Parathyroid adenoma (tissue), 2 donors: ENCODE results near the gene DOCK6.
A peak's percentile ranks its signal among the peaks of the same experiment; 100 is the strongest.

Source experiments
- H2AFZ ChIP-seq: fragments of 300-600 bp; sonication (generic); one replicate; pipeline ENCODE4 v1.7.0; 2017; ENCODE audit warnings: antibody characterized with exemption, mild to moderate bottlenecking
- H3K27ac ChIP-seq: fragments of 300-600 bp; sonication (generic); one replicate; pipeline ENCODE4 v1.7.0; 2017
- H3K27me3 ChIP-seq: fragments of 300-600 bp; sonication (generic); one replicate; pipeline ENCODE4 v1.7.0; 2017; ENCODE audit warnings: low read length; ENCODE audit not compliant: control insufficient read depth, insufficient read depth
- H3K36me3 ChIP-seq: fragments of 300-600 bp; sonication (generic); one replicate; pipeline ENCODE4 v1.7.0; 2017; ENCODE audit warnings: low read length; ENCODE audit not compliant: control insufficient read depth, insufficient read depth
- H3K4me1 ChIP-seq: fragments of 300-600 bp; sonication (generic); one replicate; pipeline ENCODE4 v1.7.0; 2017; ENCODE audit warnings: control low read depth
- H3K4me2 ChIP-seq: fragments of 300-600 bp; sonication (generic); one replicate; pipeline ENCODE4 v1.7.0; 2017; ENCODE audit warnings: low read length
- H3K4me3 ChIP-seq: fragments of 300-600 bp; sonication (generic); one replicate; pipeline ENCODE4 v1.7.0; 2017; ENCODE audit warnings: low read depth, low read length
- H3K79me2 ChIP-seq: fragments of 300-600 bp; sonication (generic); one replicate; pipeline ENCODE4 v1.7.0; 2017; ENCODE audit warnings: control low read depth
- H3K9ac ChIP-seq: fragments of 300-600 bp; sonication (generic); one replicate; pipeline ENCODE4 v1.7.0; 2017; ENCODE audit warnings: mild to moderate bottlenecking
- H3K9me3 ChIP-seq: fragments of 300-600 bp; sonication (generic); one replicate; pipeline ENCODE4 v1.7.0; 2017; ENCODE audit warnings: low read length; ENCODE audit not compliant: control insufficient read depth
- CTCF ChIP-seq: fragments of 300-600 bp; sonication (generic); IDR thresholded peaks from one replicate; pipeline ENCODE4 v1.7.0; 2017; ENCODE audit warnings: antibody characterized with exemption, mild to moderate bottlenecking
- donor health status: primary hyperparathyroidism.

DOCK6 gene

GRCh38 chr19:11299946-11300810 is 37.9 kb upstream of the DOCK6 start:
- no peak for TF ChIP-seq CTCF
- Histone ChIP-seq H3K79me2 (no peaks in the 10 kb centered on the region), H3K9me3 (no peaks in the 10 kb centered on the region), H3K27ac (no peak overlapping the region), H3K4me3 (no peak overlapping the region), H2AFZ (no peak overlapping the region), H3K4me1 (no peaks in the 10 kb centered on the region), H3K36me3 (no peaks in the 10 kb centered on the region), H3K9ac (no peak overlapping the region), H3K4me2 (no peak overlapping the region), H3K27me3 (no peaks in the 10 kb centered on the region)

GRCh38 chr19:11296264-11296663 is 33.9 kb upstream of the DOCK6 start:
- no peak overlapping the region for H3K4me3 ChIP-seq
- H3K27ac ChIP-seq = no peak overlapping the region

DNA sequence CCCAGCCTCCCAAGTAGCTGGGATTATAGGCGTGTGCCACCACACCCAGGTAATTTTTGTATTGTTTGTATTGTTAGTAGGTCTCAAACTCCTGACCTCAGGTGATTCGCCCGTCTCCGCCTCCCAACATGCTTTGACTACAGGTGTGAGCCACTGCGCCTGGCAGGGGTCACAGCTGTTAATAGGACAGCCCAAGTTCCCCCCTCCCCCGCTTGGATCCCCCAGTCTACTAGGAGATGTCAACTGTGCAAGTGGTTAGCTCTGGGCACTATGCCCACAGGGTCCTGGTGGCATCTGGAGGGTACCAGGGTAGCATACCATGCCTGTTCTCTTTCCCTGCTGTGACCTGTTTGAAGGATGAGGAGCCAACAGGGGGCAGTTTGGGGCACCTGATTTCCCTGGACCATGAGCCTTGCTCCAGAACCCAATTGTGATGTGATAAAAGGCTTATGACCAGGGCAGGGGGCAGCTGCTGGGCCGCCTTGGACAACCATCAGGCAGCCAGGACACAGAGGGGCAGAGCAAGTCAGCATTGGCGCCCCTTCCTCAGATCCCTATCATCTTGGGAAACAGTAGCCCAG is 33.4 kb upstream of the DOCK6 start, which contains the start of gene TSPAN16:
TSPAN16 (plus strand) TSS at position 496 of the 581 bp plus-strand sequence. CDS start 138 bp downstream, outside the sequence.
- Histone ChIP-seq H3K4me2 (no peak within 1 kb of the TSS), H3K4me1 (no peaks in the 10 kb centered on the region), H3K9ac (no peak within 1 kb of the TSS), H2AFZ (peak within 1 kb of the TSS; percentile 54), H3K27me3 (no peaks in the 10 kb centered on the region), H3K9me3 (no peaks in the 10 kb centered on the region), H3K36me3 (no peaks in the 10 kb centered on the region), H3K4me3 (no peak within 1 kb of the TSS), H3K27ac (no peak within 1 kb of the TSS), H3K79me2 (no peaks in the 10 kb centered on the region)
- TF ChIP-seq CTCF = no peak

More at GRCh38 chr19:11296264-11296663, 33.9 kb upstream of the DOCK6 start:
- Histone ChIP-seq H2AFZ (peak overlapping the region; percentile 54), H3K4me1 (no peaks in the 10 kb centered on the region), H3K27me3 (no peaks in the 10 kb centered on the region), H3K9me3 (no peaks in the 10 kb centered on the region), H3K79me2 (no peaks in the 10 kb centered on the region), H3K4me2 (no peak overlapping the region), H3K36me3 (no peaks in the 10 kb centered on the region), H3K9ac (no peak overlapping the region)
- no peak for TF ChIP-seq CTCF

DNA sequence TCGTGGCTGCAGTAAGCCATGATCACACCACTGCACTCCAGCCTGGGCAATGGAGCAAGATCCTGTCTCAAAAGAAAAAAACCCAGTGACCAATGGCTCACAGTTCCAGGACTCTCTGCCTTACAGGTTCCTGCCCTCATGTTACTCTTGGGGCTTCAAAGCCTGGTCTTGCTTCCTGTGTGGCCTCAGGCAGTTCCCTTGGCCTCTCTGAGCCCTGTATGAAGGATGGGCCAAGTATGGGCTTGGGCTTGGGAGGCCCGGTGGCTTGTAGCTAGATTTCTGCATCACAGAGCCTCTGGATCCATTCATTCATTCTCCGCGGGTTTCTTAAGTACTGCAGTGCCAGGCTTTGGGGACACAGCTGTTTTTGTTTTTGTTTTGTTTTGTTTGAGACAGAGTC is 32.9 kb upstream of the DOCK6 start:
- H2AFZ ChIP-seq = no peak overlapping the region
- H3K4me3 ChIP-seq = no peak overlapping the region
- H3K4me1 ChIP-seq = no peaks in the 10 kb centered on the region
- no peaks in the 10 kb centered on the region for H3K9me3 ChIP-seq
- no peaks in the 10 kb centered on the region for H3K36me3 ChIP-seq
- no peak overlapping the region for H3K9ac ChIP-seq
- TF ChIP-seq CTCF = no peak
- no peaks in the 10 kb centered on the region for H3K27me3 ChIP-seq
- H3K4me2 ChIP-seq = no peak overlapping the region
- no peaks in the 10 kb centered on the region for H3K79me2 ChIP-seq
- H3K27ac ChIP-seq = no peak overlapping the region
